Liver (tissue), 9 donors: ENCODE measurements around the gene EGF. TPM values are rescaled to one million over a fixed set of nuclear protein-coding genes. Genes with fewer than 3 reads are reported as not detected.

ENCODE experiments used
- DNase-seq: peaks from one replicate; pipeline ENCODE4 v3.0.0-alpha.2; 2017; ENCODE audit warnings: low spot score
- H3K27ac ChIP-seq, 2 donors: one replicate each; pipeline ENCODE4 v1.7.0; 2013; ENCODE audit warnings: inconsistent platforms in 2 of 2, low read length in 2 of 2, control low read depth in 1 of 2, low read depth in 1 of 2, mild to moderate bottlenecking in 1 of 2
- H3K27me3 ChIP-seq, 4 donors: one replicate each; pipeline versions ENCODE4 v1.6.1 to v1.7.0; 2013; ENCODE audit warnings: low read length in 3 of 4, inconsistent platforms in 1 of 4, mild to moderate bottlenecking in 1 of 4, moderate library complexity in 1 of 4; ENCODE audit not compliant: control insufficient read depth in 4 of 4, insufficient read depth in 4 of 4
- H3K36me3 ChIP-seq, 4 donors: one replicate each; pipeline versions ENCODE4 v1.6.1 to v1.7.0; 2013; ENCODE audit warnings: low read length in 3 of 4, mild to moderate bottlenecking in 3 of 4, low read depth in 1 of 4, moderate library complexity in 1 of 4; ENCODE audit not compliant: control insufficient read depth in 4 of 4, insufficient read depth in 3 of 4
- H3K4me1 ChIP-seq, 4 donors: one replicate each; pipeline versions ENCODE4 v1.6.1 to v1.7.0; 2013; ENCODE audit warnings: low read length in 3 of 4, mild to moderate bottlenecking in 3 of 4, moderate library complexity in 1 of 4; ENCODE audit not compliant: control insufficient read depth in 4 of 4, insufficient read depth in 4 of 4
- H3K4me3 ChIP-seq, 3 donors: one replicate each; pipeline versions ENCODE4 v1.6.1 to v1.7.0; 2013; ENCODE audit warnings: low read length in 3 of 3, control low read depth in 1 of 3, low read depth in 1 of 3, mild to moderate bottlenecking in 1 of 3
- H3K9ac ChIP-seq, 2 donors: one replicate each; pipeline ENCODE4 v1.7.0; 2013; ENCODE audit warnings: low read length in 2 of 2, mild to moderate bottlenecking in 2 of 2, moderate library complexity in 2 of 2, control low read depth in 1 of 2, low read depth in 1 of 2
- H3K9me3 ChIP-seq, 4 donors: one replicate each; pipeline versions ENCODE4 v1.6.1 to v1.7.0; 2013; ENCODE audit warnings: low read length in 3 of 4; ENCODE audit not compliant: control insufficient read depth in 4 of 4
- EGR1 ChIP-seq, 2 donors: IDR thresholded peaks; 2 replicates each; pipeline ENCODE4 v1.6.1; 2016 to 2018; ENCODE audit warnings: antibody characterized with exemption in 2 of 2, low read depth in 2 of 2
- FOXA1 ChIP-seq: IDR thresholded peaks from 2 replicates; pipeline ENCODE4 v1.6.1; 2016; ENCODE audit warnings: antibody characterized with exemption
- FOXA2 ChIP-seq: IDR thresholded peaks from 2 replicates; pipeline ENCODE4 v1.6.1; 2016; ENCODE audit warnings: antibody characterized with exemption
- GABPA ChIP-seq, 2 donors: IDR thresholded peaks in 1 of 2; conservative IDR thresholded peaks in 1 of 2; 2 replicates each; pipeline ENCODE4 v1.6.1; 2016; ENCODE audit warnings: antibody characterized with exemption in 2 of 2, mild to moderate bottlenecking in 1 of 2, moderate library complexity in 1 of 2
- HNF4A ChIP-seq, 2 donors: conservative IDR thresholded peaks; 2 replicates each; pipeline ENCODE4 v1.6.1; 2016; ENCODE audit warnings: antibody characterized with exemption in 2 of 2, mild to moderate bottlenecking in 2 of 2
- HNF4G ChIP-seq: IDR thresholded peaks from 2 replicates; pipeline ENCODE4 v1.6.1; 2016; ENCODE audit warnings: antibody characterized with exemption
- JUND ChIP-seq, 2 donors: IDR thresholded peaks; 2 replicates each; pipeline ENCODE4 v1.6.1; 2016; ENCODE audit warnings: antibody characterized with exemption in 2 of 2
- NR2F2 ChIP-seq: IDR thresholded peaks from 2 replicates; pipeline ENCODE4 v1.6.1; 2016; ENCODE audit warnings: antibody characterized with exemption
- RAD21 ChIP-seq, 2 donors: IDR thresholded peaks; 2 replicates each; pipeline ENCODE4 v1.6.1; 2016; ENCODE audit warnings: antibody characterized with exemption in 2 of 2, mild to moderate bottlenecking in 2 of 2
- RXRA ChIP-seq, 2 donors: IDR thresholded peaks; 2 replicates each; pipeline ENCODE4 v1.6.1; 2017 to 2018; ENCODE audit warnings: antibody characterized with exemption in 2 of 2, mild to moderate bottlenecking in 1 of 2
- SP1 ChIP-seq: IDR thresholded peaks from 2 replicates; pipeline ENCODE4 v1.6.1; 2018; ENCODE audit warnings: antibody characterized with exemption, mild to moderate bottlenecking
- TAF1 ChIP-seq: conservative IDR thresholded peaks from 2 replicates; pipeline ENCODE4 v1.6.1; 2016; ENCODE audit warnings: antibody characterized with exemption, mild to moderate bottlenecking
- YY1 ChIP-seq: IDR thresholded peaks from 2 replicates; pipeline ENCODE4 v1.6.1; 2016; ENCODE audit warnings: antibody characterized with exemption, mild to moderate bottlenecking
- WGBS: extraction: QIAGEN DNeasy Blood & Tissue Kit; methylation state at CpG from one replicate; pipeline ENCODE4 v1.1.7; 2013; 5-methylcytosine and 5-hydroxymethylcytosine counted together
- polyA plus RNA-seq, 2 donors: library from polyadenylated mRNA; stranded (reverse) in 1 of 2; unstranded in 1 of 2; fragments of 200-250 nt in 1 of 2; fragments of >200 nt in 1 of 2; fragmentation: Nextera tagmentation in 1 of 2; extraction: Ambion mirVana in 1 of 2; gene quantifications; one replicate each; pipeline versions ENCODE4 v1.2.1 to v1.2.3, GENCODE V29; 2013 to 2015
- total RNA-seq, 2 donors: library from RNA; depleted of rRNA; stranded (reverse); fragments of >200 nt; gene quantifications; one replicate each; pipeline ENCODE4 v1.2.3, GENCODE V29; 2014
- TF ChIP-seq, protein P1 (sequence below): IDR thresholded peaks from 2 replicates; pipeline ENCODE4 v1.6.1; 2016; ENCODE audit warnings: antibody characterized with exemption
- TF ChIP-seq, protein P2 (sequence below): IDR thresholded peaks from 2 replicates; pipeline ENCODE4 v1.6.1; 2016; ENCODE audit warnings: antibody characterized with exemption
- TF ChIP-seq, protein P3 (sequence below): fragments of 150-350 bp; IDR thresholded peaks from 2 replicates; pipeline ENCODE4 v1.5.1; 2017; ENCODE audit warnings: improper control_type of control experiment, low read depth, low read length; ENCODE audit not compliant: missing input control
- TF ChIP-seq, protein P4 (sequence below): IDR thresholded peaks from 2 replicates; pipeline ENCODE4 v1.6.1; 2016; ENCODE audit warnings: antibody characterized with exemption, mild to moderate bottlenecking
- TF ChIP-seq, protein P5 (sequence below): IDR thresholded peaks from 2 replicates; pipeline ENCODE4 v1.6.1; 2016; ENCODE audit warnings: antibody characterized with exemption
- donor health status: healthy.
- donor health status: healthy.
- donor health status: healthy.
- donor health status: healthy.
- donor health status: healthy.

The EGF gene
- total and polyA plus RNA-seq, 4 donors = 0.65 TPM; not detected in 3

DNA sequence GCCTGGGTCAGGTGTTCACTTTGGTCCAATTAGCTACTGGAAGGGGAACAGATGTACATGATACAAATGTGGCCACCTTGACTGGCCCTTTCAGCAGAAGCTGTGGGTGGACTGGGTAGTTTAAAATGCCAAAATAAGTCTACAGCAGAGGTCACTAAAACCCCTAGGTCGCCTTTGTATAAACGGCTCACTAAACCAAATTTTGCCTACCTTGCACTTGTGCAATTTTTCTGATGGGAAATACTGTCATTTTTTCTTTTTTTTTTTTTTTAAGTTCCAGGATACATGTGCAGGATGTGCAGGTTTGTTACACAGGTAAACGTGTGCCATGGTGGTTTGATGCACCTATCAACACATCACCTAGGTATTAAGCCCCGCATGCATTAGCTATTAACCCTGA lies 109.8 kb downstream of the EGF start:
- Histone ChIP-seq H3K36me3 (no peaks in the 10 kb centered on the region), H3K9me3 (no peaks in the 10 kb centered on the region), H3K4me3 (no peak overlapping the region), H3K27ac (no peak overlapping the region), H3K9ac (no peak overlapping the region), H3K27me3 (no peaks in the 10 kb centered on the region), H3K4me1 (no peaks in the 10 kb centered on the region)
- DNase-seq = no peak
- no peak for TF ChIP-seq HNF4G
- no peak for TF ChIP-seq YY1
- TF ChIP-seq, protein P1, sequence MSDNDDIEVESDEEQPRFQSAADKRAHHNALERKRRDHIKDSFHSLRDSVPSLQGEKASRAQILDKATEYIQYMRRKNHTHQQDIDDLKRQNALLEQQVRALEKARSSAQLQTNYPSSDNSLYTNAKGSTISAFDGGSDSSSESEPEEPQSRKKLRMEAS = no peak
- TF ChIP-seq, protein P2, sequence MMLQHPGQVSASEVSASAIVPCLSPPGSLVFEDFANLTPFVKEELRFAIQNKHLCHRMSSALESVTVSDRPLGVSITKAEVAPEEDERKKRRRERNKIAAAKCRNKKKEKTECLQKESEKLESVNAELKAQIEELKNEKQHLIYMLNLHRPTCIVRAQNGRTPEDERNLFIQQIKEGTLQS = no peak
- TF ChIP-seq GABPA (IDR thresholded peaks at IDR 0.05 in 1 of 2, conservative IDR thresholded peaks at IDR 0.05 in 1 of 2) = no peak
- no peak for TF ChIP-seq RAD21 (IDR thresholded peaks at IDR 0.05)
- TF ChIP-seq EGR1 (IDR thresholded peaks at IDR 0.05; ENCODE audit: low read depth in 2 of 2) = no peak
- no peak for TF ChIP-seq SP1
- no peak for TF ChIP-seq FOXA2
- TF ChIP-seq, protein P3, sequence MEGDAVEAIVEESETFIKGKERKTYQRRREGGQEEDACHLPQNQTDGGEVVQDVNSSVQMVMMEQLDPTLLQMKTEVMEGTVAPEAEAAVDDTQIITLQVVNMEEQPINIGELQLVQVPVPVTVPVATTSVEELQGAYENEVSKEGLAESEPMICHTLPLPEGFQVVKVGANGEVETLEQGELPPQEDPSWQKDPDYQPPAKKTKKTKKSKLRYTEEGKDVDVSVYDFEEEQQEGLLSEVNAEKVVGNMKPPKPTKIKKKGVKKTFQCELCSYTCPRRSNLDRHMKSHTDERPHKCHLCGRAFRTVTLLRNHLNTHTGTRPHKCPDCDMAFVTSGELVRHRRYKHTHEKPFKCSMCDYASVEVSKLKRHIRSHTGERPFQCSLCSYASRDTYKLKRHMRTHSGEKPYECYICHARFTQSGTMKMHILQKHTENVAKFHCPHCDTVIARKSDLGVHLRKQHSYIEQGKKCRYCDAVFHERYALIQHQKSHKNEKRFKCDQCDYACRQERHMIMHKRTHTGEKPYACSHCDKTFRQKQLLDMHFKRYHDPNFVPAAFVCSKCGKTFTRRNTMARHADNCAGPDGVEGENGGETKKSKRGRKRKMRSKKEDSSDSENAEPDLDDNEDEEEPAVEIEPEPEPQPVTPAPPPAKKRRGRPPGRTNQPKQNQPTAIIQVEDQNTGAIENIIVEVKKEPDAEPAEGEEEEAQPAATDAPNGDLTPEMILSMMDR = no peak
- TF ChIP-seq TAF1 = no peak
- no peak for TF ChIP-seq FOXA1
- TF ChIP-seq, protein P4, sequence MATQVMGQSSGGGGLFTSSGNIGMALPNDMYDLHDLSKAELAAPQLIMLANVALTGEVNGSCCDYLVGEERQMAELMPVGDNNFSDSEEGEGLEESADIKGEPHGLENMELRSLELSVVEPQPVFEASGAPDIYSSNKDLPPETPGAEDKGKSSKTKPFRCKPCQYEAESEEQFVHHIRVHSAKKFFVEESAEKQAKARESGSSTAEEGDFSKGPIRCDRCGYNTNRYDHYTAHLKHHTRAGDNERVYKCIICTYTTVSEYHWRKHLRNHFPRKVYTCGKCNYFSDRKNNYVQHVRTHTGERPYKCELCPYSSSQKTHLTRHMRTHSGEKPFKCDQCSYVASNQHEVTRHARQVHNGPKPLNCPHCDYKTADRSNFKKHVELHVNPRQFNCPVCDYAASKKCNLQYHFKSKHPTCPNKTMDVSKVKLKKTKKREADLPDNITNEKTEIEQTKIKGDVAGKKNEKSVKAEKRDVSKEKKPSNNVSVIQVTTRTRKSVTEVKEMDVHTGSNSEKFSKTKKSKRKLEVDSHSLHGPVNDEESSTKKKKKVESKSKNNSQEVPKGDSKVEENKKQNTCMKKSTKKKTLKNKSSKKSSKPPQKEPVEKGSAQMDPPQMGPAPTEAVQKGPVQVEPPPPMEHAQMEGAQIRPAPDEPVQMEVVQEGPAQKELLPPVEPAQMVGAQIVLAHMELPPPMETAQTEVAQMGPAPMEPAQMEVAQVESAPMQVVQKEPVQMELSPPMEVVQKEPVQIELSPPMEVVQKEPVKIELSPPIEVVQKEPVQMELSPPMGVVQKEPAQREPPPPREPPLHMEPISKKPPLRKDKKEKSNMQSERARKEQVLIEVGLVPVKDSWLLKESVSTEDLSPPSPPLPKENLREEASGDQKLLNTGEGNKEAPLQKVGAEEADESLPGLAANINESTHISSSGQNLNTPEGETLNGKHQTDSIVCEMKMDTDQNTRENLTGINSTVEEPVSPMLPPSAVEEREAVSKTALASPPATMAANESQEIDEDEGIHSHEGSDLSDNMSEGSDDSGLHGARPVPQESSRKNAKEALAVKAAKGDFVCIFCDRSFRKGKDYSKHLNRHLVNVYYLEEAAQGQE = no peak
- TF ChIP-seq, protein P5, sequence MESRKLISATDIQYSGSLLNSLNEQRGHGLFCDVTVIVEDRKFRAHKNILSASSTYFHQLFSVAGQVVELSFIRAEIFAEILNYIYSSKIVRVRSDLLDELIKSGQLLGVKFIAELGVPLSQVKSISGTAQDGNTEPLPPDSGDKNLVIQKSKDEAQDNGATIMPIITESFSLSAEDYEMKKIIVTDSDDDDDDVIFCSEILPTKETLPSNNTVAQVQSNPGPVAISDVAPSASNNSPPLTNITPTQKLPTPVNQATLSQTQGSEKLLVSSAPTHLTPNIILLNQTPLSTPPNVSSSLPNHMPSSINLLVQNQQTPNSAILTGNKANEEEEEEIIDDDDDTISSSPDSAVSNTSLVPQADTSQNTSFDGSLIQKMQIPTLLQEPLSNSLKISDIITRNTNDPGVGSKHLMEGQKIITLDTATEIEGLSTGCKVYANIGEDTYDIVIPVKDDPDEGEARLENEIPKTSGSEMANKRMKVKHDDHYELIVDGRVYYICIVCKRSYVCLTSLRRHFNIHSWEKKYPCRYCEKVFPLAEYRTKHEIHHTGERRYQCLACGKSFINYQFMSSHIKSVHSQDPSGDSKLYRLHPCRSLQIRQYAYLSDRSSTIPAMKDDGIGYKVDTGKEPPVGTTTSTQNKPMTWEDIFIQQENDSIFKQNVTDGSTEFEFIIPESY = no peak
- no peak for TF ChIP-seq JUND (IDR thresholded peaks at IDR 0.05)
- TF ChIP-seq NR2F2 = no peak
- TF ChIP-seq HNF4A (conservative IDR thresholded peaks at IDR 0.05) = no peak
- TF ChIP-seq RXRA (IDR thresholded peaks at IDR 0.05) = no peak
- WGBS = 88% methylated on average over 4 of the region's 4 CpGs
